H54 (cell line): ENCODE measurements around the gene FAM120A.

ENCODE experiments used
- DNase-seq: peaks from one replicate; pipeline ENCODE4 v3.0.0; 2011; ENCODE audit warnings: low spot score, mixed read lengths; ENCODE audit not compliant: insufficient read length
- FAIRE-seq: peaks from 3 replicates; lab custom pipeline; 2011; peaks lifted over from hg19 to GRCh38; lab: Jason Lieb, UNC
- POLR2A ChIP-seq: IDR thresholded peaks from 2 replicates; pipeline ENCODE4 v1.6.1; 2011; ENCODE audit warnings: low read depth, mild to moderate bottlenecking, low read length

The FAM120A gene

DNA sequence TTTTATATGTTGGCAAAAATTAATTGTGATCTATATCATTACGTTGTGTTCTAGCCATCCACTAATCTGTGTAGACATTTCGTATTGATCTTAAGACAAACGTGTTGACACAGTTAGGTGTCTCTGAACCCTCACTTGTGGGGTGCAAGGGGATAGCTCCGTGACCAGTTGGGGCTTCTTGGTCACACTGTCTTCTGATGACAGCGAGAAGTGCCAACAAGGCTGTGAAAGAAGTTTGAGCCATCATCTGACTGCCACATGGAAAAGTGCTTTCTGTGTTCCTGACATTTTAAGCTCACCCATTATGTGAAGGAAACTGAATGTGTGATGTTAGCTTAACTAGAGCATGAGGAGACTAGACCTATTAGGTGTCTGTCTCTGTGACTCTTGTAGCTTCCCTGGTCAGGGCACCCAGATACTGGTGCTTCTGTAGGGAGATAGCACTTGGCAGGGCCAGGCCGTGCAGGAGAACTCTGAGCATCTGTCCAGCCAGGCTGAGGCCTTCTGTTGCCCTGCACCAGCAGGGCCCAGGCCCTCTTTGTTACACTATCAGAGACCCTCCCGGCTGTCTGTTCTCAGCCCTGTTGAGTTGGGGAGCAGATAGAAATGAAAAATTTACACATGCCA, 72.1 kb downstream of the FAM120A start:
- FAIRE-seq (no peak), DNase-seq (no peak)
- TF ChIP-seq POLR2A = no peak

DNA sequence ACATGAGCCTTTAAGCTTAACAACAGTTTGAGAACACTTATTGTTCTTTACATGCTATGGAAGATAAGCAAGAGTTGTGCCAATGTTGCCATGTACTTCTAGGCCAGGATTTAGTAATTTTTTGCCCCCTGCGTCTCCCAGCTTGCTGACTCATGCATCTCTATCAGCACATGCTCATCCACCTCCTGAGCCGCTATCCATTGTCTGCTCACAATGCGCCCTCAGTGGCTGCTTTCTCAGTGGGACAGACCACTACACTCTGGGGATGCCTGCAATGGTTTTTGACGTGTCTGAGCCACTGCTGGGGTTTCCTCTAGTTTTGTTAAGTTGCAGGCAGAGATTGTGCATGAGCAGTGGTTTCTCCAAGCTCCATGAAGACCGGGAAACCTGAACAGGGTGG, 74.0 kb downstream of the FAM120A start:
- no peak for TF ChIP-seq POLR2A
- no peak for FAIRE-seq
- no peak for DNase-seq

DNA sequence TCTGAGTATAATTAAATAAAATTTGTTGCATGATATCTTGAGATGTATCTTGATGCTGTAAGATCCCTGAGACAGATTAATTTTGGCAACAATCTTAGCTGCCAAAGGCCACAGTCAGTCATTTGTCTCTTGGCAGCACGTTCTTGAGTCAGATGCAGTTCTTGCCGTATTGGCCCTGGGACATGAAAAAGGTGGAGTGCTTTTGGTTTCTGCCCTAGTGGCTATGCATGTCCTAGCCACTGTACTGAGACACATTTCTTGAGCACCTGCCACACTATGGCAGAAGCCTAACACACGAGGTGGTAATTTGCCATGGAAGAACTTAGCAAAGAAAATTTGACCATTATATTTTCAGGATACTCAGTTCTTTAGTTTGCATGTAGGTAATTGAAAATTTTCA, 79.9 kb downstream of the FAM120A start:
- TF ChIP-seq POLR2A = no peak
- FAIRE-seq = no peak
- no peak for DNase-seq

DNA sequence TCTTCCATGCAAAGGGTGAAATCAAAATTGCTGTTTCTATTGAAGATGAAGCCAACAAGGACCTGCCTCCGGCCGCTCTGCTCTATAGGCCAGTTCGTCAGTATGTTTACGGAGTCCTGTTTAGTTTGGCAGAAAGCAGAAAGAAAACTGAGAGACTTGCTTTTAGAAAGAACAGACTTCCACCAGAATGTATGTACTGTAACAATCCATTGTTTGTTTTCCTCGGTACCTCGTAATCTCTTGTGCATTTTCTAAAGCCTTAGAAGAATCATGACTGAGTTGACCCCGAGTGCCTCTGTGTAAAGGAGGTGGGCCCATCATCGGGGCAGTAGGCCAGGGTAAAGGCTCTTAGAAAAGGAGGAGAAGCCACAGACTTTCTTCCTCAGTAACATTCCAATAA, 80.7 kb downstream of the FAM120A start:
- DNase-seq = no peak
- TF ChIP-seq POLR2A = no peak
- no peak for FAIRE-seq

- FAIRE-seq = no peak
Observed at GRCh38 chr9:93533863-93534262, 82.4 kb downstream of the FAM120A start.

DNA sequence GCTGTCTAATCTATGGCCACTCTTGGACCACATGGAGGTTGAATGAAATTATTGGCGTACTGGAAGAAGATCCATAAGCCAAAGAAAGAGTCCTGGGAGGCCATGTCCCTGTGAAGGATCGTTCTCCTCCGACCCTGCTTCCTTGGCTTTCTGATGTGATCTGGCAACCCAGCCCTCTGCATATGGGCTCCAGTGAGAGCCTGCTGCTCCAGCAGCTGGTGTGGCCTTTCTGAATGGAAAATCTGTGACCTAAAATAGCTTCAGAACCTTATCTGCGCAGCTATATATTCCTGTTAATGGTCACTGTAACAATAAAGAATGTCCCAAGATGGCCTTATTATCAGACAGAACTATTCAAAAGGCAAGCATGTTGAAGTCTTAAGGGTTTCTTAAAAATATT, 84.7 kb downstream of the FAM120A start:
- TF ChIP-seq POLR2A = no peak
- no peak for DNase-seq
- no peak for FAIRE-seq

More at GRCh38 chr9:93533863-93534262, 82.4 kb downstream of the FAM120A start:
- DNase-seq = no peak
- no peak for TF ChIP-seq POLR2A

- DNase-seq = no peak
- no peak for FAIRE-seq
- no peak for TF ChIP-seq POLR2A
Observed at GRCh38 chr9:93536874-93537273, 85.4 kb downstream of the FAM120A start.

DNA sequence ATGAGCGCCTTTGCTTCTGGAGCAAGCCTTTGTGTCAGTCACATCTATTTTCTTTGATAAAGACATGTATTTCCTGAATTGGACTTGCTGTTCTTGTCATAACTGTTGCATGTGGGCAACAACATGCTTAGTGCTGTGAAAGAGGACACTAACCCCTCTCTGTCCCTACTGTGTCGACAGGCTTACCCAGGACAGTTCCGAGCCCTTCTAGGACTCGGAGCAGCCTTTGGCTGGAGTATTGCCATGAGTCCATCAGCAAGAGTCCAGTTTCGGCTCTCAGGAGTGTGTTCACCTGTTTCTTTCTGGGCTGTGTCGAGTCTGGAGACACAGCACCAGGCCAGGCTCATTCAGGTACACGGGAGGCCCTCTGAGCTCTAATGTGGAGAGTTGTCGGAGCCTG, 88.8 kb downstream of the FAM120A start:
- FAIRE-seq (no peak), DNase-seq (no peak)
- no peak for TF ChIP-seq POLR2A

GRCh38 chr9:93541005-93541404, 89.5 kb downstream of the FAM120A start:
- FAIRE-seq (no peak), DNase-seq (no peak)
- TF ChIP-seq POLR2A = no peak

DNA sequence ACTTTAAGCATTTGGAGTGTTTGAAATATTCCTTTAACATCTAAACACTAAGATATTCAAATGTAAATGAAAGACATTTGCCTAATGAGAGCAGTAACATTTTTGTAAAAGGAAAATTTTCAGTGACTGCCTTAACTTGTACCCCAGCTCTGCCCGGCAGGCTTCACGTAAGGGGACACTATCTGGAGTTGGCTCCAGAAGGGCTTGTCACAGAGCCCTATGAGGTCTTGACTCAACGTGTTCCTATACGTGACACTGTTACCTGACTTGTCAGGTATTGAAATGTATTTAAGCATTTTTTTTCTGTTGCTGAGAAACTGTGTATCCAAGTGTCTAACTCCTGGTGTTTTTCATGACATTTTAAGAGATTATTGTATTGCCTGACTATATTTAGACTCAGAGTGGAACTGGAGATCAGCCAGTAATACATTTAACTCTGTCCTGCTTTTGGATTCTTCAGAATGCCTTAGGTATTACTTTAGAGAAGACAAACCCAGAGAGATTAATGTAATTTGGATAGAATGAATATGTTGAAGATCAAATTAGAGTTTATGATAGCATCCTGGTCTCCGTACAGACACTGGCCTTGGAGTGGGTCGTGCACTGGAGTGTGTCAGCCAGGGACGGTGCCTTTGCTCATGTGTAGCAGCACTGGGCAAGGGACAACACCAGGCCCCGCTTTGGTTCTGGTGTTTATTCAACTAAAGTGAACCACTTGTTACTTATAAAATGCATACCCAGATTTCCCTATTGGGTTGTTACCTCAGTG, 90.3 kb downstream of the FAM120A start:
- FAIRE-seq (no peak), DNase-seq (no peak)
- no peak for TF ChIP-seq POLR2A

- TF ChIP-seq POLR2A = no peak
- no peak for DNase-seq
- FAIRE-seq = no peak
Observed at GRCh38 chr9:93543117-93543516, 91.6 kb downstream of the FAM120A start.

- DNase-seq = no peak
- FAIRE-seq = no peak
- TF ChIP-seq POLR2A = no peak
Observed at GRCh38 chr9:93546356-93546755, 94.9 kb downstream of the FAM120A start.

GRCh38 chr9:93549611-93550010, 98.1 kb downstream of the FAM120A start:
- TF ChIP-seq POLR2A = no peak
- no peak for FAIRE-seq

DNA sequence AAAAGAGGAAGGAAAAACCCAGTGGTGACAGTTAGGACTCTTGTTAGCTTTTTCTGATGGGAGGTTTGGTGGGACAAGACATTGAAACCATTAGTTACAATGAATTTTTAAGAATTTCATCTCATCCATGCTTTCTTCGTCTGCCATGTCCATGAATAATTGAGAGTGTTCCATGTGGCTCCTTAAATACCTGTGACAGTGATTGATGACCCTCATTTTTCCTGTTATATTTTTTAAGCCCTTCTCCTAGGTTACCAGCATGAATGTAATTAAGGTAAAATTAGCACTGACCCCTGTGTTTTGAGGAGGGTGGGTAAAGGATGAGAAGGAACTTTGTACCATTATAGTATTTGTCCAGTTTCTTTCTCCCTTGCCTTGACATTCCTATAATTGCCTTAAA, 101.4 kb downstream of the FAM120A start:
- TF ChIP-seq POLR2A = no peak
- DNase-seq = no peak
- no peak for FAIRE-seq

More at GRCh38 chr9:93549611-93550010, 98.1 kb downstream of the FAM120A start:
- no peak for DNase-seq

GRCh38 chr9:93555370-93555769, 103.9 kb downstream of the FAM120A start:
- TF ChIP-seq POLR2A = no peak
- DNase-seq = no peak
- FAIRE-seq = no peak
